Activated naive CD4-positive, alpha-beta T cell treated with anti-CD3 and anti-CD28 coated beads, Interleukin-2, amount 10 ng/mL, durations not matched to agents 7 days and 5 days (primary cell): ENCODE measurements around the gene DUS1L.

ENCODE experiments used
- CTCF ChIA-PET: fragments of 350-600 bp; sonication (Branson Sonifier 250); formaldehyde crosslinking; loops from one replicate; lab custom pipeline; 2021; ENCODE audit warnings: antibody characterized with exemption; lab: Charles Lee
- DNase-seq: peaks from one replicate; pipeline ENCODE4 v3.0.0-alpha.2; 2020
- H3K27ac Mint-ChIP-seq: one replicate; pipeline ENCODE4 v1.8.0; 2021; ENCODE audit warnings: mild to moderate bottlenecking, moderate library complexity, mixed read lengths
- H3K27me3 Mint-ChIP-seq: one replicate; pipeline ENCODE4 v1.8.0; 2021; ENCODE audit warnings: mild to moderate bottlenecking, mixed read lengths
- H3K36me3 Mint-ChIP-seq: one replicate; pipeline ENCODE4 v1.8.0; 2021; ENCODE audit warnings: mixed read lengths
- H3K4me1 Mint-ChIP-seq: one replicate; pipeline ENCODE4 v1.8.0; 2021; ENCODE audit warnings: mixed read lengths
- H3K4me3 Mint-ChIP-seq: one replicate; pipeline ENCODE4 v1.8.0; 2021; ENCODE audit warnings: mild to moderate bottlenecking, moderate library complexity, mixed read lengths
- H3K9me3 Mint-ChIP-seq: one replicate; pipeline ENCODE4 v1.8.0; 2021; ENCODE audit warnings: mixed read lengths

The DUS1L gene

DNA sequence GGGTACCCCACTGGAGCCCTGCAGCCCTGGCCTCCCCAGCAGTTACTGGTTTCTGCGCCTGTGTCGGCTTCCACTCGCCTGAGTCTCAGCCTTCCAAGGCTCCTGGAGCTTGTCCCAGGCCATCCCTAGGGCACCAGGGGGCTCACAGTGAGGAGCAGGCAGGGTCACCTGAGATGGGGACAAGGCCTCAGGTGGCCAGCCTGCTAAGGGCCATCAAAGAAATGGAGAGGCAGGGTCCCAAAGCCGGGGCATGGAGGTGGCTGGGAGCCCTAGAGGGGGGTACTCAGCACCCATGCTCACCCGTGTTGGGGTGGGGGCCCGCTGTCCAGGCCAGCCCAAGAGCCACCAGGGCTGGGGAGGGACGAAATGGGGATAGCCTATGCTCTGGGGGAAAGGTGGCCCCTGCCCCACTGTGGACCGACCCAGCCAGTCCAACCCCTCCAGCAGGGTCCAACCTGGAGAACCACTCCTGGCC is 31.1 kb upstream of the DUS1L start:
- Mint-ChIP-seq H3K4me1 (peaks cover 17% of the 10 kb centered on the region), H3K27ac (peak overlapping the region; percentile 55), H3K4me3 (peak overlapping the region; percentile 72), H3K36me3 (peaks cover 14% of the 10 kb centered on the region), H3K9me3 (no peaks in the 10 kb centered on the region), H3K27me3 (no peaks in the 10 kb centered on the region)
- CTCF ChIA-PET, result interaction anchor here (0.9 to 1.6 kb wide), 2 partner anchors 9 to 57 kb away, joined by 3 to 5 read pairs; no protein-coding TSS in a partner anchor
- DNase-seq, result no peak

- H3K4me1 Mint-ChIP-seq, result peaks cover 17% of the 10 kb centered on the region
- H3K27me3 Mint-ChIP-seq, result no peaks in the 10 kb centered on the region
- no peaks in the 10 kb centered on the region for H3K9me3 Mint-ChIP-seq
- CTCF ChIA-PET, result interaction anchor here (0.8 to 1.6 kb wide), 3 partner anchors 10 to 64 kb away, joined by 3 to 5 read pairs (median 3); partner anchors contain the start of gene RAC3
- H3K27ac Mint-ChIP-seq, result peak overlapping the region; percentile 19
- no peak for DNase-seq
- peak overlapping the region; percentile 72 for H3K4me3 Mint-ChIP-seq
- peaks cover 13% of the 10 kb centered on the region for H3K36me3 Mint-ChIP-seq
Observed at GRCh38 chr17:82095777-82096708, 30.4 kb upstream of the DUS1L start.

DNA sequence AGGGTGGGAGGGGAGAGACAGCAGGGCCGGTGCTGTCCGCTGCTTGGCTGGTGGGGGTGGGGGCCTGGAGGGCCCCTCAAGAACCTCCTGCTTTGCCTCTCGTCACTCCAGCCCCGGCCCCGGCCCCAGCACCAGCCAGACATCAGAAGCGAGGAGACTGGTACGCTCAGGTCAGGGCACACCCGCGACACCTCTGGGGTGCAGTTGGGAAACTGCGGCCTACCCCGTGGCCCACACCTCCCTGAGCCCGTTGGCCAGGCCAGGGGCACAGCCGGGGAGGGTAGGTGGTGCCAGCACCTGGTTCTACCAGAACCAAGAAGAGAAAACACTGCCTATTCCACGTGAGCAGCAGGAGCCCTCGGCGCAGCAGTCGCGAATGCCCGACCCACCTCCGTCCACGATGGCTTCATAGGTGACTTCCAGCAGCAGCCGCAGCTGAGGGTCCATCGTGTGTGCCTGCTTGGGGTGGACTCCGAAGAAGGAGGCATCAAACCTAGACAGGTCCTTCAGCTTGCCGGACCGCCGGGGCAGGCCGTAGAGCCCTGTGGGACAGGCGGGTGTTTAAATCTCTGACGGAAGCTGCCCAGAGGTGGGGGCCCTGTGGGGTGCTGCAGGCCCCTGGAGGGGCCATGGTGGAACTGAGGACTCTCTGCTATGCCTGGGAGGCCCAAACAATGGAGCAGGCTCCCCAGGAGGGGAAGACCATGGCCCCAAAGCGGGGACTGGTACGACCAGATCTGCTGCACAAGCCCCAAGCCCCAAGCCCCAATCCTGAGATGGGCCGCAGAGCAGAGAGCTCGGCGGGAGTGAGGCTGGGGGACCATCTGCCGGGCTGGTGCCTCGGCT is 29.6 kb upstream of the DUS1L start:
- Mint-ChIP-seq H3K27me3 (no peaks in the 10 kb centered on the region), H3K27ac (peak overlapping the region; percentile 49), H3K4me1 (peaks cover 17% of the 10 kb centered on the region), H3K4me3 (peak overlapping the region; percentile 60), H3K36me3 (peaks cover 15% of the 10 kb centered on the region), H3K9me3 (no peaks in the 10 kb centered on the region)
- no peak for DNase-seq
- CTCF ChIA-PET, result interaction anchor here (1.6 kb wide), 1 partner anchor 11 kb away, joined by 5 read pairs; no protein-coding TSS in a partner anchor

- H3K27ac Mint-ChIP-seq, result no peak overlapping the region
Observed at GRCh38 chr17:82092995-82093751, 27.6 kb upstream of the DUS1L start.

GRCh38 chr17:82092628-82092994 is 27.0 kb upstream of the DUS1L start:
- no peak overlapping the region for H3K27ac Mint-ChIP-seq
- peaks cover 13% of the 10 kb centered on the region for H3K4me1 Mint-ChIP-seq
- no peaks in the 10 kb centered on the region for H3K9me3 Mint-ChIP-seq
- H3K27me3 Mint-ChIP-seq, result no peaks in the 10 kb centered on the region
- CTCF ChIA-PET, result no interaction called here
- DNase-seq, result no peak
- no peak overlapping the region for H3K4me3 Mint-ChIP-seq
- H3K36me3 Mint-ChIP-seq, result peaks cover 20% of the 10 kb centered on the region

More at GRCh38 chr17:82092995-82093751, 27.6 kb upstream of the DUS1L start:
- CTCF ChIA-PET, result no interaction called here
- H3K9me3 Mint-ChIP-seq, result no peaks in the 10 kb centered on the region
- DNase-seq, result no peak
- no peak overlapping the region for H3K4me3 Mint-ChIP-seq
- H3K4me1 Mint-ChIP-seq, result peaks cover 13% of the 10 kb centered on the region
- peaks cover 18% of the 10 kb centered on the region for H3K36me3 Mint-ChIP-seq
- no peaks in the 10 kb centered on the region for H3K27me3 Mint-ChIP-seq

DNA sequence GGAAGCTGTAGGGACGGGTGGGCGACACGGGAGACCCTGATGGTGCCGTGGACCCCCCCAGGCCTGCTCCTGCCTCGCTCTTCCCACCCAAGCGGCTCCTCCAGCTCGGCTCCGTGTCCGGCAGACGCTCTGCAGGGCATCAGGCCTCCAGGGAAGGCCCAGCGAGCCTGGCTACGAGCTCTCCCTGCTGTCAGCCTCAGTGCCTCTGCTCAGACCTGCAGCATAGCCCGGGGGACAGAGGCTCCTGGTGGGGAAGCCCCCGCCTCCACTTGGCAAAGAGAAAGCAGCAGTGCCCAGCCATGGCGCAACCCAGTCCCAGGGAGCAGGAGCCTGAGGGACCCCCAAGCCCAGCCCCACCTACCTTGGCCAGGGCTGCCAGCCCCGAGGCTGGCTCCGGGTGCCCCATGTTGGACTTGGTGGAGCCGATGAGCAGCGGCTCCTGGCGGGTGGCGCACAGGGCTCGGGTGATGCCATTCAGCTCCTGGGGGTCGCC is 26.5 kb upstream of the DUS1L start:
- Mint-ChIP-seq H3K9me3 (no peaks in the 10 kb centered on the region), H3K27ac (no peak overlapping the region), H3K27me3 (no peaks in the 10 kb centered on the region), H3K4me3 (no peak overlapping the region), H3K4me1 (peaks cover 13% of the 10 kb centered on the region), H3K36me3 (peaks cover 20% of the 10 kb centered on the region)
- DNase-seq, result no peak
- CTCF ChIA-PET, result no interaction called here

DNA sequence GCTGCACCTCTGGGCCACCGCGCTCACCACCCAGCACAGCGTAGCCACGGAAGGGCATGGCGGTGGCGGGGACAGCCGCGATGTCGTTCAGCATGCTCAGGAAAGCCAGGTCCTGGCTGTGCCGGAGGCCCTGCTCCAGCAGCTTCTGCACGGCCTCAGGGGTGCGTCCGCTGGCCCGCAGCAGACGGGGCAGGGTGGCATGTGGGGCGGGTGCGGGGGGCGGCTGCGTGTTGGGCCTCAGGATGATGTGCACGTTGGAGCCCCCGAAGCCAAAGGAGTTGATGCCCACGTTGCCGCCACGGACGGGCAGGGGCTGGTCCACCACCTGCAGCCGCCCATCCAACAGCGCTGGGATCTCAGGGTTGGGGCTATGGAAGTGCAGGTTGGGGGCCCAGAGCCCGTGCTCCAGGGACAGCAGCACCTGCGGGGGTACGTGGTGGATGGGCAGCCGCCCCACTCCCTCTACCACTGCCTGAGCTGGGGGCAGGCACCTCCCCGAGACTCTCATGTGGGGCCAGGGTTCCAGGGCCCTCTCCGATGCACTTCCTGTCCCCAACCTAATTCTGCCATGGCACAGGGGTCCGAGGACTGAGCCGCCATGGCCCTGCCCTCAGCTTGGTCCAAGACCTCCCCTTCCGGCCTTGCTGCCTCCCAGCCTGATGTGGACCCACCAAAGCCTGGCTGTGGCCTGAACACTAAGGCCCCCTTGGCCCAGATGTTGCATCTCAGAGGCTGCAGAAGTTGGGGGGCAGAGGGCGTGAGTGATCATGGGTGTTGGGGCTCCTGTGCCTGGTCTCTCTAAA is 25.9 kb upstream of the DUS1L start:
- H3K36me3 Mint-ChIP-seq, result peaks cover 22% of the 10 kb centered on the region
- H3K27me3 Mint-ChIP-seq, result no peaks in the 10 kb centered on the region
- H3K4me1 Mint-ChIP-seq, result peaks cover 10% of the 10 kb centered on the region
- CTCF ChIA-PET, result no interaction called here
- no peak for DNase-seq
- H3K9me3 Mint-ChIP-seq, result no peaks in the 10 kb centered on the region
- no peak overlapping the region for H3K4me3 Mint-ChIP-seq
- H3K27ac Mint-ChIP-seq, result no peak overlapping the region

DNA sequence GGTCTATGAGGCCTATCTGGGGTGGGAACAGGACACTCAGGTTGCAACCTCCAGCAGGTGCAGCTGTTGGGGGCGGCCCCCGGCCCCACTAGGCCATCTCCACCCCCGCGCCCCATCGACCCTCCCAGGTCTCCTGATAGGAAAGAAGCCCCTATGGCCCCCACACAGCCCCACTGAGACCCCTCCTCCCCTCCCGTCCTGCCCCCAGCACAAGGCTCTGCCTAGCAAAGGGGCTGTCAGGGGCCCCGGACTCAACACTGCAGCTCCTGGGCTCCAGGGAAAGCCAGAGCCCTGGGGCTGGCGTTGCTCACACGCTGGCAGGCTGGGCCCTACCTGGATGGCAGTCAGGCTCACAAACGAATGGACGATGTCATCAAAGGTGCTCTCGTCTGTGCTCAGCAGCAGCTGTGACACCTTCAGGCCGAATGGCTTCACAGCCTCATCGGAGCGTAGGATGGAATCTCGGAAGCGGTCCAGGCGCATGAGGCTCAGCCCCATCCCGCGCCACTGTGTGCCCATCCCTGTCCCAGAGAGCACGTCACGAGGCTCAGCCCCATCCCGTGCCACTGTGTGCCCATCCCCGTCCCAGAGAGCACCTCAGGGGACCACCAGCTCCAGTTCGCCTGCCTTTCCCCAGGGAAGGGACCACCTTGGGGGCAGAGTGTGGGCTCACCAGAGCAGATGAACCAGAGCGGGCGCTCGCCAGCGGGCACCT is 25.1 kb upstream of the DUS1L start:
- Mint-ChIP-seq H3K27me3 (no peaks in the 10 kb centered on the region), H3K9me3 (no peaks in the 10 kb centered on the region), H3K4me1 (peaks cover 4% of the 10 kb centered on the region), H3K4me3 (no peak overlapping the region), H3K36me3 (peaks cover 18% of the 10 kb centered on the region), H3K27ac (no peak overlapping the region)
- DNase-seq, result no peak
- CTCF ChIA-PET, result no interaction called here

GRCh38 chr17:82089723-82090548 is 24.3 kb upstream of the DUS1L start:
- peaks cover 17% of the 10 kb centered on the region for H3K36me3 Mint-ChIP-seq
- peaks cover 2% of the 10 kb centered on the region for H3K4me1 Mint-ChIP-seq
- H3K4me3 Mint-ChIP-seq, result no peak overlapping the region
- H3K9me3 Mint-ChIP-seq, result no peaks in the 10 kb centered on the region
- H3K27me3 Mint-ChIP-seq, result no peaks in the 10 kb centered on the region
- no peak for DNase-seq
- no peak overlapping the region for H3K27ac Mint-ChIP-seq
- CTCF ChIA-PET, result no interaction called here

DNA sequence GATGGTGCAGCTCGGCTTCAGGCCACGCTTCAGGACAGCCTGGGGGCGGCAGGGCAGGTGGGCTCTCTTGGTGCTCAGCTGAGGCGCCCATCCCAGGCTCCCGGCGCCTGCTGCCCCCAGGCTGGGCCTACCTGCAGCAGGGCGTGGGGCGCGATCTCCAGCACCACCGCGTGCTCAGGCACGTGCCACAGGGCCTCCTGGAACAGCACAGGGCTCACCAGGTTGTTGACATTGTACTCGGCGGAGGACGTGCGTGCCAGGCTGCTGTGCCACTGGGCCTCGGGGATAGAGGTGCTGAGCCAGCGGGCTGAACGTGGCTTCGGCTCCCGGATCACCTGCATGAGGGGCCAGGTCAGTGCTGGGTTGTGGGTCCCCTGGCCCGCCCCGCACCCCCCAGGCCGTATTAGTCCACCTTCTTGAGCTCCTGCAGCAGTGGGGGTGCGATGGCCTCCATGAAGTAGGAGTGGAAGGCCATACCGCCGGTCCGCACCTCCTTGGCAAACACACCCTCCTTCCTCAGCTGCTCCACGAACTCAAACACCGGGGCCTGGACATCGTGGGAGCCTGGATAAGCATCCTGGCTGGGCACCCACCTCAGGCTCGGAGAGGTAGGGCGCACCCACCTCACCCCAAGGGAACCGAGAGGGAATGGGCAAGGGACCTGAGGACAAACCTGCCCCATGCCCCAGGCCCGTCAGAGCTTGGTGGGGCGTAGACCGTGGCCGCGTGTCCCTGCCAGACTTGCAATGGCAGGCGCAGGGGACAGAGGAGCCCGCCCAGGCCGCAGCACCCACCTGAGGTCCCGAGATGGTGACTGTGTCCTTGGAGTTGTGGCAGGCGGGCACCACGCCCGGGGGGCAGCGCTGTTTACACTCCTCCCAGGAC is 23.5 kb upstream of the DUS1L start:
- CTCF ChIA-PET, result no interaction called here
- Mint-ChIP-seq H3K9me3 (no peaks in the 10 kb centered on the region), H3K27ac (no peak overlapping the region), H3K4me3 (no peak overlapping the region), H3K4me1 (peaks cover 2% of the 10 kb centered on the region), H3K36me3 (peaks cover 21% of the 10 kb centered on the region), H3K27me3 (no peaks in the 10 kb centered on the region)
- no peak for DNase-seq
